GM12878 (cell line): ENCODE measurements around the gene BTG4. TPM values are rescaled to one million over a fixed set of nuclear protein-coding genes. Genes with fewer than 3 reads are reported as not detected.

Source experiments
- ATAC-seq: fragments of 200-7000 bp; cut with Tn5 transposase; 3 replicates; pipeline ENCODE4 v1.9.1; 2020; ENCODE audit warnings: mild to moderate bottlenecking, moderate library complexity
- BruUV-seq: library from RNA; stranded (reverse); fragments of 400-500 nt; replicated peaks from 2 replicates; lab custom pipeline; 2021; lab: Mats Ljungman, UMichigan
- CTCF ChIA-PET: fragments of 300-600 bp; sonication (Branson Sonifier 250); formaldehyde crosslinking; extraction: SDS; loops from one replicate; lab custom pipeline; 2021; ENCODE audit warnings: inconsistent platforms; lab: Yijun Ruan, JAX
- POLR2A ChIA-PET: fragments of 350-600 bp; formaldehyde crosslinking; extraction: SDS; loops from one replicate; lab custom pipeline; 2021; ENCODE audit warnings: inconsistent platforms; lab: Charles Lee
- RAD21 ChIA-PET: fragments of 300-600 bp; sonication (Branson Sonifier 250); formaldehyde crosslinking; loops from one replicate; lab custom pipeline; 2023; ENCODE audit warnings: antibody characterized with exemption; ENCODE audit not compliant: unreplicated experiment; lab: Charles Lee
- SMC1A ChIA-PET: fragments of 300-600 bp; sonication (Branson Sonifier 250); formaldehyde crosslinking; loops from one replicate; lab custom pipeline; 2023; ENCODE audit not compliant: unreplicated experiment, uncharacterized antibody; lab: Charles Lee
- DNase-seq: peaks from one replicate; pipeline ENCODE4 v3.0.0-alpha.2; 2011; ENCODE audit warnings: low read depth, low spot score
- FAIRE-seq: peaks from 3 replicates; lab custom pipeline; 2011; peaks lifted over from hg19 to GRCh38; lab: Jason Lieb, UNC
- H2AFZ ChIP-seq: 2 replicates; pipeline ENCODE4 v1.6.0; 2011; ENCODE audit warnings: low read depth, low read length, control low read depth; ENCODE audit not compliant: control insufficient read depth
- H3K27ac ChIP-seq: 2 replicates; pipeline ENCODE4 v1.5.1; 2011; ENCODE audit warnings: control low read depth; ENCODE audit not compliant: control insufficient read depth, insufficient read depth
- H3K27me3 ChIP-seq, 2 experiments: replicated peaks in 1 of 2; 2 replicates each; pipeline versions ENCODE4 v1.6.0 to v1.6.1; 2011; ENCODE audit warnings: low read length in 1 of 2; ENCODE audit not compliant: control insufficient read depth in 2 of 2, insufficient read depth in 2 of 2
- H3K36me3 ChIP-seq, 2 experiments: 2 replicates each; pipeline ENCODE4 v1.5.1; 2011; ENCODE audit warnings: low read length in 1 of 2; ENCODE audit not compliant: control insufficient read depth in 2 of 2, insufficient read depth in 2 of 2
- H3K4me1 ChIP-seq: 2 replicates; pipeline ENCODE4 v1.6.1; 2011; ENCODE audit warnings: mild to moderate bottlenecking, low read length, moderate library complexity, mixed read lengths; ENCODE audit not compliant: control insufficient read depth, insufficient read depth
- H3K4me2 ChIP-seq: 2 replicates; pipeline ENCODE4 v1.6.0; 2011; ENCODE audit warnings: control low read depth; ENCODE audit not compliant: control insufficient read depth, insufficient read depth
- H3K4me3 ChIP-seq: fragments of 200-600 bp; sonication (generic); 2 replicates; pipeline ENCODE4 v1.5.1; 2016
- H3K79me2 ChIP-seq: 2 replicates; pipeline ENCODE4 v1.6.0; 2011; ENCODE audit warnings: low read length; ENCODE audit not compliant: control insufficient read depth, insufficient read depth
- H3K9ac ChIP-seq: 2 replicates; pipeline ENCODE4 v1.8.0; 2011; ENCODE audit warnings: low read length, control low read depth, mixed read lengths; ENCODE audit not compliant: control insufficient read depth, insufficient read depth
- H3K9me3 ChIP-seq: replicated peaks from 3 replicates; pipeline ENCODE4 v1.5.1; 2011; ENCODE audit warnings: mild to moderate bottlenecking, low read length; ENCODE audit not compliant: control insufficient read depth, insufficient read depth
- H4K20me1 ChIP-seq: 2 replicates; pipeline ENCODE4 v1.6.0; 2011; ENCODE audit not compliant: control insufficient read depth, insufficient read depth
- CHD1 ChIP-seq: IDR thresholded peaks from 2 replicates; pipeline ENCODE4 v1.6.1; 2012; ENCODE audit warnings: low read depth, low read length, improper control_type of control experiment
- EED ChIP-seq: sonication (generic); IDR thresholded peaks from 2 replicates; pipeline ENCODE4 v1.6.1; 2016; ENCODE audit warnings: antibody characterized with exemption, low read depth
- EGR1 ChIP-seq, 2 experiments: IDR thresholded peaks; 1 replicate in 1 of 2; 2 replicates in 1 of 2; pipeline ENCODE4 v1.6.1; 2011 to 2012; ENCODE audit warnings: low read depth in 2 of 2, low read length in 2 of 2, borderline replicate concordance in 1 of 2, mild to moderate bottlenecking in 1 of 2, moderate library complexity in 1 of 2
- HCFC1 ChIP-seq: fragments of 150-350 bp; IDR thresholded peaks from 2 replicates; pipeline ENCODE4 v1.6.1; 2014; ENCODE audit warnings: low read length
- HDAC2 ChIP-seq: fragments of 200-600 bp; sonication (generic); IDR thresholded peaks from 2 replicates; pipeline ENCODE4 v1.6.1; 2017
- JUNB ChIP-seq: IDR thresholded peaks from 2 replicates; pipeline ENCODE4 v1.6.1; 2016; ENCODE audit warnings: antibody characterized with exemption, mild to moderate bottlenecking
- MXI1 ChIP-seq: fragments of 150-350 bp; IDR thresholded peaks from 2 replicates; pipeline ENCODE4 v1.6.1; 2011; ENCODE audit warnings: low read depth, mild to moderate bottlenecking, inconsistent platforms, low read length, improper control_type of control experiment
- SPI1 ChIP-seq: IDR thresholded peaks from 2 replicates; pipeline ENCODE4 v1.6.1; 2011; ENCODE audit warnings: low read depth, mild to moderate bottlenecking, low read length, moderate library complexity, borderline replicate concordance; ENCODE audit not compliant: insufficient read depth
- TBL1XR1 ChIP-seq: IDR thresholded peaks from 2 replicates; pipeline ENCODE4 v1.6.1; 2012; ENCODE audit warnings: low read depth, low read length, improper control_type of control experiment
- WGBS: methylation state at CpG from one replicate; pipeline ENCODE4 v1.1.6; 2016; ENCODE audit warnings: low lambda C conversion rate; ENCODE audit not compliant: insufficient replicate concordance, insufficient coverage; ENCODE audit errors: missing lambda C conversion rate; 5-methylcytosine and 5-hydroxymethylcytosine counted together
- in situ Hi-C: fragments of 300-500 bp; cut with MboI; formaldehyde crosslinking; loops from 9 replicates; pipeline ENCODE4 v1.14.3; 2018; ENCODE audit warnings: mixed read lengths
- intact Hi-C: fragments of 100-400 bp; cut with micrococcal nuclease; formaldehyde crosslinking; loops from one replicate; pipeline ENCODE4 v1.14.2; 2022; ENCODE audit not compliant: unreplicated experiment
- polyA plus RNA-seq, 11 experiments: library from polyadenylated mRNA; depleted of rRNA in 4 of 11; unstranded in 6 of 11; stranded (reverse) in 5 of 11; fragments of >200 nt; fragmentation: Nextera tagmentation in 4 of 11; fragmentation: Illumina TruSeq in 1 of 11; extraction: Ambion mirVana in 4 of 11; extraction: Trizol in 1 of 11; gene quantifications; 1 replicate in 1 of 11; 2 replicates in 10 of 11; pipeline versions ENCODE4 v1.2.1 to v1.2.3, GENCODE V29; 2011 to 2016; ENCODE audit warnings: inconsistent platforms in 2 of 11, missing spikeins in 2 of 11, low read depth in 1 of 11
- total RNA-seq, 4 experiments: library from RNA; depleted of rRNA in 3 of 4; stranded (reverse); fragments of >200 nt in 3 of 4; fragmentation: Illumina TruSeq in 1 of 4; extraction: Trizol in 1 of 4; gene quantifications; 2 replicates each; pipeline versions ENCODE4 v1.2.1 to v1.2.3, GENCODE V29; 2013 to 2021
- TF ChIP-seq, protein P1 (sequence below): fragments of 450-650 bp; IDR thresholded peaks from 2 replicates; pipeline ENCODE4 v1.6.1; 2017; ENCODE audit warnings: mild to moderate bottlenecking, low read depth, inconsistent platforms; ENCODE audit not compliant: poor library complexity, severe bottlenecking
- TF ChIP-seq, protein P2 (sequence below): fragments of 450-650 bp; formaldehyde crosslinking; IDR thresholded peaks from 2 replicates; pipeline ENCODE4 v1.4.0; 2020; ENCODE audit warnings: mild to moderate bottlenecking, moderate library complexity

The BTG4 gene
- total and polyA plus RNA-seq, 10 of the 15 experiments (the other 5 are each of a cell fraction or from before 2014, with no cell fraction given): 0.14 TPM; not detected in 9

DNA sequence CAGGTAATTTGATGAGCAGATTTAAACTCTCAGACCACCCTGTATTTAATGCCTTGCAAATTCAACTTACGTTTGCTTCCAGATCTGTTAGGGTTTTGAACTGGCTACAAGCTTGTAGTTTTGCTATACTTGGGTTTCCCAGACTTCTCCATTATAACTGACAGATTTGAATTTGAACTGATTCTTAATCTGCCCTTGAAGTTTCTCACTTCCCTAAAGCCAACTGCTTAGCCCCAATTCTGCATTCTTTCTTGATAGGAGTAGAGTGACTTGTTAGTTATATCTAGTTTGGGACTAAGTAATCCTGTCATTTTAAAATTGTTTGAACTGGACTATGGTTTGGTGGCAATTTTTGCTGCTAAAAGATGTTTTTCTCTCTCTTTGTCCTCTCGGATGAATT is 38.1 kb upstream of the BTG4 start:
- no peak for DNase-seq
- Histone ChIP-seq H3K79me2 (no peaks in the 10 kb centered on the region), H4K20me1 (no peaks in the 10 kb centered on the region; the same call in 1 of the 2 replicates), H3K4me3 (no peak overlapping the region), H3K4me2 (no peak overlapping the region), H3K4me1 (no peaks in the 10 kb centered on the region), H3K27me3 (peaks cover 0 to 5% of the 10 kb centered on the region in 2 experiments; a peak in 2 of 4 replicates)
- intact Hi-C loops: no loop called here
- ATAC-seq: peak; percentile 44; the same call in 2 of the 3 replicates
- POLR2A ChIA-PET: interaction anchor here (0.5 to 1.4 kb wide), 2 partner anchors 17 to 100 kb away, joined by 3 to 4 read pairs; no protein-coding TSS in a partner anchor
- SMC1A ChIA-PET: interaction anchor here (1.5 kb wide), 1 partner anchor 104 kb away, joined by 5 read pairs; no protein-coding TSS in a partner anchor
- CTCF ChIA-PET: interaction anchor here (0.7 kb wide), 1 partner anchor 26 kb away, joined by 3 read pairs; no protein-coding TSS in a partner anchor
- 47% methylated on average over 2 of the region's 2 CpGs for WGBS
- RAD21 ChIA-PET: no interaction called here
- no peak for FAIRE-seq
- TF ChIP-seq SPI1 (peak; percentile 66; the same call in 1 of the 2 replicates), MXI1 (no peak), TBL1XR1 (no peak)
- TF ChIP-seq, all 136 proteins: peak for 1
- Histone ChIP-seq H3K27ac (no peak overlapping the region), H3K9me3 (no peaks in the 10 kb centered on the region), H2AFZ (no peak overlapping the region), H3K9ac (no peak overlapping the region), H3K36me3 (no peaks in the 10 kb centered on the region)
- no TSS peak for BruUV-seq
- in situ Hi-C loops: no loop called here

DNA sequence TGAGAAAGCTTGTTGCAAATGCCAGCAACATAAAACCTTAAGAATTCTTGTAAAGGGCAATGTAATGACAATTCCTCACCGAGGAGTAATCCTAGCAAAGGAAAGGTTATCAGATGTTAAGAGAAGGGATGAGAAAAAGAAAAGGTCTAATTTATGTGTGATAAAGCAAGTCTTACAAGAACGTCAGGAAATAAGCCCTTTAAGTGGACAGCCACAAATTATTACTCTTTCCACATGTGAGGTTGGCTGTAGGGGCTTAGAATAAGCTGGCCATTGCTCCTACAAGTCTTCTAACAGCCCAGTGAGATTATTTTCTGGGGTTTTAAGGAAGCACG is 37.6 kb upstream of the BTG4 start:
- ATAC-seq (no peak), FAIRE-seq (no peak), DNase-seq (no peak)
- POLR2A ChIA-PET: no interaction called here
- Histone ChIP-seq H3K27ac (no peak overlapping the region), H3K36me3 (no peaks in the 10 kb centered on the region), H3K79me2 (no peaks in the 10 kb centered on the region), H3K27me3 (peaks cover 0 to 3% of the 10 kb centered on the region in 2 experiments; a peak in 2 of 4 replicates), H3K9me3 (no peaks in the 10 kb centered on the region), H4K20me1 (no peaks in the 10 kb centered on the region; the same call in 1 of the 2 replicates), H3K4me2 (no peak overlapping the region), H3K9ac (no peak overlapping the region), H3K4me1 (no peaks in the 10 kb centered on the region), H3K4me3 (no peak overlapping the region), H2AFZ (no peak overlapping the region)
- SMC1A ChIA-PET: no interaction called here
- intact Hi-C loops (no loop called here), in situ Hi-C loops (no loop called here)
- RAD21 ChIA-PET: no interaction called here
- CTCF ChIA-PET: interaction anchor here (0.7 kb wide), 1 partner anchor 25 kb away, joined by 3 read pairs; no protein-coding TSS in a partner anchor
- WGBS: 20% methylated on average over 3 of the region's 3 CpGs
- BruUV-seq: no TSS peak
- TF ChIP-seq EED (no peak), HCFC1 (no peak), EGR1 (IDR thresholded peaks at IDR 0.05; ENCODE audit: borderline replicate concordance in 1 of 2, low read depth in 2 of 2, low read length in 2 of 2) (no peak), JUNB (no peak), HDAC2 (no peak), CHD1 (no peak)
- TF ChIP-seq, protein P1, sequence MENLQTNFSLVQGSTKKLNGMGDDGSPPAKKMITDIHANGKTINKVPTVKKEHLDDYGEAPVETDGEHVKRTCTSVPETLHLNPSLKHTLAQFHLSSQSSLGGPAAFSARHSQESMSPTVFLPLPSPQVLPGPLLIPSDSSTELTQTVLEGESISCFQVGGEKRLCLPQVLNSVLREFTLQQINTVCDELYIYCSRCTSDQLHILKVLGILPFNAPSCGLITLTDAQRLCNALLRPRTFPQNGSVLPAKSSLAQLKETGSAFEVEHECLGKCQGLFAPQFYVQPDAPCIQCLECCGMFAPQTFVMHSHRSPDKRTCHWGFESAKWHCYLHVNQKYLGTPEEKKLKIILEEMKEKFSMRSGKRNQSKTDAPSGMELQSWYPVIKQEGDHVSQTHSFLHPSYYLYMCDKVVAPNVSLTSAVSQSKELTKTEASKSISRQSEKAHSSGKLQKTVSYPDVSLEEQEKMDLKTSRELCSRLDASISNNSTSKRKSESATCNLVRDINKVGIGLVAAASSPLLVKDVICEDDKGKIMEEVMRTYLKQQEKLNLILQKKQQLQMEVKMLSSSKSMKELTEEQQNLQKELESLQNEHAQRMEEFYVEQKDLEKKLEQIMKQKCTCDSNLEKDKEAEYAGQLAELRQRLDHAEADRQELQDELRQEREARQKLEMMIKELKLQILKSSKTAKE: no peak
- TF ChIP-seq, protein P2, sequence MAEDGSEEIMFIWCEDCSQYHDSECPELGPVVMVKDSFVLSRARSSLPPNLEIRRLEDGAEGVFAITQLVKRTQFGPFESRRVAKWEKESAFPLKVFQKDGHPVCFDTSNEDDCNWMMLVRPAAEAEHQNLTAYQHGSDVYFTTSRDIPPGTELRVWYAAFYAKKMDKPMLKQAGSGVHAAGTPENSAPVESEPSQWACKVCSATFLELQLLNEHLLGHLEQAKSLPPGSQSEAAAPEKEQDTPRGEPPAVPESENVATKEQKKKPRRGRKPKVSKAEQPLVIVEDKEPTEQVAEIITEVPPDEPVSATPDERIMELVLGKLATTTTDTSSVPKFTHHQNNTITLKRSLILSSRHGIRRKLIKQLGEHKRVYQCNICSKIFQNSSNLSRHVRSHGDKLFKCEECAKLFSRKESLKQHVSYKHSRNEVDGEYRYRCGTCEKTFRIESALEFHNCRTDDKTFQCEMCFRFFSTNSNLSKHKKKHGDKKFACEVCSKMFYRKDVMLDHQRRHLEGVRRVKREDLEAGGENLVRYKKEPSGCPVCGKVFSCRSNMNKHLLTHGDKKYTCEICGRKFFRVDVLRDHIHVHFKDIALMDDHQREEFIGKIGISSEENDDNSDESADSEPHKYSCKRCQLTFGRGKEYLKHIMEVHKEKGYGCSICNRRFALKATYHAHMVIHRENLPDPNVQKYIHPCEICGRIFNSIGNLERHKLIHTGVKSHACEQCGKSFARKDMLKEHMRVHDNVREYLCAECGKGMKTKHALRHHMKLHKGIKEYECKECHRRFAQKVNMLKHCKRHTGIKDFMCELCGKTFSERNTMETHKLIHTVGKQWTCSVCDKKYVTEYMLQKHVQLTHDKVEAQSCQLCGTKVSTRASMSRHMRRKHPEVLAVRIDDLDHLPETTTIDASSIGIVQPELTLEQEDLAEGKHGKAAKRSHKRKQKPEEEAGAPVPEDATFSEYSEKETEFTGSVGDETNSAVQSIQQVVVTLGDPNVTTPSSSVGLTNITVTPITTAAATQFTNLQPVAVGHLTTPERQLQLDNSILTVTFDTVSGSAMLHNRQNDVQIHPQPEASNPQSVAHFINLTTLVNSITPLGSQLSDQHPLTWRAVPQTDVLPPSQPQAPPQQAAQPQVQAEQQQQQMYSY (CRISPR knock-in tag): no peak
